GM12892 (cell line): Measurements from ENCODE around the gene ZNF414.

ENCODE experiments used
- POLR2A ChIP-seq: IDR thresholded peaks from 2 replicates; pipeline ENCODE4 v1.6.1; 2011; ENCODE audit warnings: low read depth, low read length, control low read depth
- TAF1 ChIP-seq: IDR thresholded peaks from 2 replicates; pipeline ENCODE4 v1.6.1; 2011; ENCODE audit warnings: low read depth, mild to moderate bottlenecking, control low read depth, low read length, borderline replicate concordance

GRCh38 chr19:8461376-8461775 is 52.6 kb downstream of the ZNF414 start:
- no peak for TF ChIP-seq POLR2A
- TF ChIP-seq TAF1: no peak
